Measurements from ENCODE around the gene HSDL2. TPM values are rescaled to one million over a fixed set of nuclear protein-coding genes. Genes with fewer than 3 reads are reported as not detected.

HSDL2 gene
- total and polyA plus RNA-seq, 3 donors from 2014 or later = 23.0 to 36.0 (median 24.0) TPM

DNA sequence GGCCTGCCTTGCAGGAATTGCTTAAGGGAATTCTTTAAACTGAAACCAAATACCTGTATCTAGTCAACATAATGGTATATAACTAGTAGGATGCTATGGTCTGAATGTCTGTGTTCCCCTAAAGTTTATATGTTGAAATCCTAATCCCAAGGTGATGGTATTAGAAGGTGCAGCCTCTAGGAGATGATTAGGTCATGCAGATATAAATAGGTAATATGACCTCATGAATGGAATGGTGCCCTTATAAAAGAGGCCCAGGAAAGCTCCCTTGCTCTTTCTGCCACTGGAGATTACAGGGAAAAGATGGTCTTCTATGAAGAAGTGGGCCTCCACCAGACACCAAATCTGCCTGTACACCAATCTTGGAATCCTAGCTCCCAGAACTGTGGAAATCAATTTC, 99.3 kb downstream of the HSDL2 start:
- Histone ChIP-seq H3K27ac (no peak overlapping the region), H3K36me3 (ENCODE audit: low read depth, missing control alignments) (no peaks in the 10 kb centered on the region), H3K4me1 (no peaks in the 10 kb centered on the region), H3K27me3 (no peaks in the 10 kb centered on the region), H3K4me3 (no peak overlapping the region), H3K9me3 (no peaks in the 10 kb centered on the region)
- no peak for DNase-seq
- TF ChIP-seq, protein P1, sequence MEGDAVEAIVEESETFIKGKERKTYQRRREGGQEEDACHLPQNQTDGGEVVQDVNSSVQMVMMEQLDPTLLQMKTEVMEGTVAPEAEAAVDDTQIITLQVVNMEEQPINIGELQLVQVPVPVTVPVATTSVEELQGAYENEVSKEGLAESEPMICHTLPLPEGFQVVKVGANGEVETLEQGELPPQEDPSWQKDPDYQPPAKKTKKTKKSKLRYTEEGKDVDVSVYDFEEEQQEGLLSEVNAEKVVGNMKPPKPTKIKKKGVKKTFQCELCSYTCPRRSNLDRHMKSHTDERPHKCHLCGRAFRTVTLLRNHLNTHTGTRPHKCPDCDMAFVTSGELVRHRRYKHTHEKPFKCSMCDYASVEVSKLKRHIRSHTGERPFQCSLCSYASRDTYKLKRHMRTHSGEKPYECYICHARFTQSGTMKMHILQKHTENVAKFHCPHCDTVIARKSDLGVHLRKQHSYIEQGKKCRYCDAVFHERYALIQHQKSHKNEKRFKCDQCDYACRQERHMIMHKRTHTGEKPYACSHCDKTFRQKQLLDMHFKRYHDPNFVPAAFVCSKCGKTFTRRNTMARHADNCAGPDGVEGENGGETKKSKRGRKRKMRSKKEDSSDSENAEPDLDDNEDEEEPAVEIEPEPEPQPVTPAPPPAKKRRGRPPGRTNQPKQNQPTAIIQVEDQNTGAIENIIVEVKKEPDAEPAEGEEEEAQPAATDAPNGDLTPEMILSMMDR (IDR thresholded peaks at IDR 0.05) = no peak
- no peak for TF ChIP-seq POLR2A (IDR thresholded peaks at IDR 0.05)
- intact Hi-C loops (cut with DNase I; ENCODE audit: low total_unique reads) = no loop called here

DNA sequence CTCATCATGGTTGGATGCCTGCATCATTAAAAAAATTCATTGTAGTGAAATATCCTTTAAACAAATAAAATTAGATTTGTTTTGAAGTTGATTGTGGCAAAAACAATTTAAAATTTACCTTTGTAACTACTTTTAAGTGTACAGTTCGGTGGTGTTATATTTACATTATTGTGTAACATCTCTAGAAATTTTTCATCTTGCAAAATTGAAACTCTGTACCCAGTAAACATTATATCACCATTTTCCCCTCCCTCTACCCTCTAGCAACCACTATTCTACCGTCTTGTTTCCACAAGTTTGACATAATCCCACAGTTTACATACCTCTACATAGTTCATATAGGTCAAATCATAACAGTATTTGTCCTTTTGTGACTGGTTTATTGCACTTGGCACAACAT, 104.7 kb downstream of the HSDL2 start:
- no peak for DNase-seq
- Histone ChIP-seq H3K9me3 (no peaks in the 10 kb centered on the region), H3K27me3 (no peaks in the 10 kb centered on the region), H3K27ac (no peak overlapping the region), H3K4me1 (peaks cover 7% of the 10 kb centered on the region), H3K36me3 (ENCODE audit: low read depth, missing control alignments) (no peaks in the 10 kb centered on the region), H3K4me3 (no peak overlapping the region)
- TF ChIP-seq, protein P1 (IDR thresholded peaks at IDR 0.05) = no peak
- TF ChIP-seq POLR2A (IDR thresholded peaks at IDR 0.05) = no peak
- intact Hi-C loops (cut with DNase I; ENCODE audit: low total_unique reads) = no loop called here
- WGBS, 2 donors = 79% methylated on average over 2 of the region's 2 CpGs

DNA sequence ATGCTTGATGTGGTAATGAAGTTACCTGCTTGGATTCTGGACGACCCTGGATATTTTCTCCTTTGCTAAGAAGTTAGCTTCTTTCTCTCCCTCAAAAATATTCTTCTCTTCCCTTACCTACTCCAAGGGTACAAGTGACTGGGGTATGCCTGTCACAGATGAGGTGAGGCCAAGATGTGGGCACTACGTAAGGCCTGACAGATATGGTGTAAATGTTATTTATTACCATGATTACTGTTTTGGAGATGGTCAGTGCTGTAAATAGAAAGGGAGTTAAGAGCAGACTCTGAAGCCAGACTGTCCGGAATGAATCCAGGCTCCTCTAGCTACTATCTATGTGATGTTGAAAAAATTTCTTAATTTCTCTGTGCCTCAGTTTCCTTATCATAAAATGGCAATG, 105.7 kb downstream of the HSDL2 start:
- no peaks in the 10 kb centered on the region for H3K9me3 ChIP-seq
- intact Hi-C loops (cut with DNase I; ENCODE audit: low total_unique reads) = no loop called here
- DNase-seq = no peak
- WGBS, 2 donors = 67% methylated on average over 3 of the region's 3 CpGs
- H3K4me1 ChIP-seq = peaks cover 7% of the 10 kb centered on the region
- H3K27me3 ChIP-seq = no peaks in the 10 kb centered on the region
- no peak for TF ChIP-seq POLR2A (IDR thresholded peaks at IDR 0.05)
- TF ChIP-seq, protein P1 (IDR thresholded peaks at IDR 0.05) = no peak
- H3K36me3 ChIP-seq (ENCODE audit: low read depth, missing control alignments) = no peaks in the 10 kb centered on the region
- H3K4me3 ChIP-seq = peak overlapping the region in 1 of 2 donors; percentile 88
- H3K27ac ChIP-seq = peak overlapping the region in 1 of 2 donors; percentile 68

DNA sequence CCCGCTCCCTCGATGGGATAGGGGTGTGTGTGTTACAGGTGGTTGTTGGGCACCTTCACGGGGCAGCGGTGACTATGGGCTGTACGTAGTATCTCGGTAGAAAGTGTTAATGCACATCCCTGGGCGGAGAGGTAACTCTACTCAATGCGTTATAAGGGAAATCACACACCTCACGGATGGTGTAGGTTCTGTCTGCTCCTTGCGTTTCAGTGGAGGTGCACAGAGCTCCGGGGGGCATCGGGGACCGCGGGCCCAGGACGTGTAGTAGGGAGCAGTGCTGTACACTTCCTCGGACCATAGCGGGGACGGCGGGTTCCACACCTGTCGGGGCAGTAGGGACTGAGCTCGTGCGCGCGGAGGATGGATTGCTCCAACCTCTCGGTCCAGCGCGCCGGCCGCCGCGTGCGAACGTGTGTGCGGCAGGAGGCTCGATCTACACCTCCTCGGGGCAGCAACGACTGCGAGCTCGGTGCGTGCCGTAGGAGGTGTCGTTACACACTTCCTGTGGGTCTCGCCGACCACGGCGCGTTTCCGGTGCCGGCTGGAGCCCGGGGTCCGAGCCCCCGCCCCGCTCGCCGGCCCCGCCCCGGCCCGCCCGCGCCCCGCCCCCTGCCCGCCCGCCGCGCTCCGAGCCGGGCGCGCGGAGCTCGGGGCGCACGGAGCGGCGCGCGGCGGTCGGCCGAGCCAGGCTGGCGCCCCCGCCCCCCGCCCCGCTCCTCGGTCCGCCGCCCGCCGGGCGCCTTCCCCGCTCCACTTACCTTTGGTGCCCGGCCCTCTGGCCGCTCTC, 106.5 kb downstream of the HSDL2 start, which contains the start of gene KIAA1958:
KIAA1958 (plus strand) TSS at position 607 of the 787 bp plus-strand sequence. CDS start 87,254 bp downstream, outside the sequence.
- intact Hi-C loops (cut with DNase I; ENCODE audit: low total_unique reads) = no loop called here

More for the DNA sequence above, 106.5 kb downstream of the HSDL2 start, which contains the start of gene KIAA1958:
- Histone ChIP-seq H3K36me3 (ENCODE audit: low read depth, missing control alignments) (no peaks in the 10 kb centered on the region), H3K9me3 (no peaks in the 10 kb centered on the region), H3K27me3 (no peaks in the 10 kb centered on the region), H3K4me1 (peaks cover 7% of the 10 kb centered on the region), H3K27ac (peak within 1 kb of the TSS; percentile 83 to 91), H3K4me3 (peak within 1 kb of the TSS; percentile 83 to 88)
- TF ChIP-seq, protein P1 (IDR thresholded peaks at IDR 0.05) = no peak
- no peak for TF ChIP-seq POLR2A (IDR thresholded peaks at IDR 0.05)
- DNase-seq = peak; percentile 91
- 1 to 6% methylated on average over 9 to 61 of the region's 93 CpGs for WGBS, 2 donors

Data from testis (tissue), 3 donors.